ENCODE data around the gene FMNL2.

Gene FMNL2

DNA sequence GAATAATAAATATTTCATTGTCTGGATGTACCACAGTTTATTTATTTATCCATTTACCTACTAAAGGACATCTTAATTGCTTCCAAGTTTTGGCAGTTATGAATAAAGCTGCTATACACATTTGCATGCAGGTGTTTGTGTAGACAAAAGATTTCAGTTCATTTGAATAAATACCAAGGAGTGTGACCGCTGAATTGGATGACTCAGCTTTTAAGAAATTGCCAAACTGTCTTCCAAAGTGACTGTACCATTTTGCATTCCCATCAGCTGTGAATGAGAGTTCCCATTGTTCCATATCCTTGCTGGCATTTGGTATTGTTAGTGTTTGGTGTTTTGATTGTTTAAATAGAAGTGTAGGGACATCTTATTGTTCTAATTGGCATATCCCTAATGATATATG lies 36.2 kb upstream of the FMNL2 start:
- no peak for DNase-seq

DNA sequence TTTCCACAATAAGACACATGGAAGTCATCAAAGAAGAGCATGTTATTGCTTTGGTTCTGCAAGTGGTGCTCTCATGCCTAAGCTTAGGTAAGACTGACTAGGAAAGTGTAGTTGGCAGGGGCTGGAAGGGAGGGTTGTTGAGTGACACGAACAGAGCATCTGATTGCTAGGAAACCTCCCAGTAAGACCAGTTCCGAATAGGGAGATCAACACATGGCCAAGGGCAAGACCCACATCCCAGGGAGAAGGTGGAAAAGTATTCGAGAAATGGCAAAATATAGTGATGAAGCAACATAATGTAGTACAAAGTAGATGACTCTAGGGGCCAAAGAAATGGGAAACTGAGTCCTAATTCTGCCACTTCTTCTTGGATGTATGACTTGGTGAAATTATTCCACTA lies 33.8 kb upstream of the FMNL2 start:
- Histone ChIP-seq H3K4me1 (ENCODE audit: low read length) (no peaks in the 10 kb centered on the region), H3K27me3 (replicated peaks; ENCODE audit: insufficient read depth, low read length) (no peaks in the 10 kb centered on the region), H3K9me2 (replicated peaks; ENCODE audit: insufficient read depth, low read length) (no peaks in the 10 kb centered on the region), H3K4me3 (ENCODE audit: low read length) (no peak overlapping the region), H3F3A (ENCODE audit: insufficient read depth, low read length) (no peaks in the 10 kb centered on the region), H3K9me3 (replicated peaks; ENCODE audit: insufficient read depth, low read length) (no peaks in the 10 kb centered on the region), H3K9ac (ENCODE audit: low read length) (no peak overlapping the region), H4K20me1 (ENCODE audit: insufficient read depth, low read length) (no peaks in the 10 kb centered on the region), H3K4me2 (ENCODE audit: low read depth, low read length) (no peak overlapping the region), H2AFZ (ENCODE audit: low read length) (no peak overlapping the region), H3K27ac (ENCODE audit: low read length) (no peak overlapping the region), H3K79me2 (ENCODE audit: low read length) (no peaks in the 10 kb centered on the region), H3K36me3 (replicated peaks; ENCODE audit: insufficient read depth, low read length) (no peaks in the 10 kb centered on the region)
- no peak for DNase-seq
- TF ChIP-seq, protein P1, sequence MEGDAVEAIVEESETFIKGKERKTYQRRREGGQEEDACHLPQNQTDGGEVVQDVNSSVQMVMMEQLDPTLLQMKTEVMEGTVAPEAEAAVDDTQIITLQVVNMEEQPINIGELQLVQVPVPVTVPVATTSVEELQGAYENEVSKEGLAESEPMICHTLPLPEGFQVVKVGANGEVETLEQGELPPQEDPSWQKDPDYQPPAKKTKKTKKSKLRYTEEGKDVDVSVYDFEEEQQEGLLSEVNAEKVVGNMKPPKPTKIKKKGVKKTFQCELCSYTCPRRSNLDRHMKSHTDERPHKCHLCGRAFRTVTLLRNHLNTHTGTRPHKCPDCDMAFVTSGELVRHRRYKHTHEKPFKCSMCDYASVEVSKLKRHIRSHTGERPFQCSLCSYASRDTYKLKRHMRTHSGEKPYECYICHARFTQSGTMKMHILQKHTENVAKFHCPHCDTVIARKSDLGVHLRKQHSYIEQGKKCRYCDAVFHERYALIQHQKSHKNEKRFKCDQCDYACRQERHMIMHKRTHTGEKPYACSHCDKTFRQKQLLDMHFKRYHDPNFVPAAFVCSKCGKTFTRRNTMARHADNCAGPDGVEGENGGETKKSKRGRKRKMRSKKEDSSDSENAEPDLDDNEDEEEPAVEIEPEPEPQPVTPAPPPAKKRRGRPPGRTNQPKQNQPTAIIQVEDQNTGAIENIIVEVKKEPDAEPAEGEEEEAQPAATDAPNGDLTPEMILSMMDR (IDR thresholded peaks at IDR 0.05; ENCODE audit: low read length), result no peak
- TF ChIP-seq EZH2phosphoT487 (IDR thresholded peaks at IDR 0.05; ENCODE audit: low read length), result no peak
- no peak for TF ChIP-seq EZH2 (optimal IDR thresholded peaks at IDR 0.05; ENCODE audit: low read depth, low read length)

More for the DNA sequence above, 36.2 kb upstream of the FMNL2 start:
- TF ChIP-seq EZH2 (optimal IDR thresholded peaks at IDR 0.05; ENCODE audit: low read depth, low read length) (no peak), EZH2phosphoT487 (IDR thresholded peaks at IDR 0.05; ENCODE audit: low read length) (no peak)
- TF ChIP-seq, protein P1 (IDR thresholded peaks at IDR 0.05; ENCODE audit: low read length), result no peak
- H3K9ac ChIP-seq (ENCODE audit: low read length), result no peak overlapping the region
- no peaks in the 10 kb centered on the region for H4K20me1 ChIP-seq (ENCODE audit: insufficient read depth, low read length)
- no peaks in the 10 kb centered on the region for H3K4me1 ChIP-seq (ENCODE audit: low read length)
- H2AFZ ChIP-seq (ENCODE audit: low read length), result no peak overlapping the region
- no peaks in the 10 kb centered on the region for H3K9me3 ChIP-seq (replicated peaks; ENCODE audit: insufficient read depth, low read length)
- H3K4me2 ChIP-seq (ENCODE audit: low read depth, low read length), result no peak overlapping the region
- H3K79me2 ChIP-seq (ENCODE audit: low read length), result no peaks in the 10 kb centered on the region
- no peak overlapping the region for H3K4me3 ChIP-seq (ENCODE audit: low read length)
- H3K27me3 ChIP-seq (replicated peaks; ENCODE audit: insufficient read depth, low read length), result no peaks in the 10 kb centered on the region
- H3K27ac ChIP-seq (ENCODE audit: low read length), result no peak overlapping the region
- no peaks in the 10 kb centered on the region for H3K36me3 ChIP-seq (replicated peaks; ENCODE audit: insufficient read depth, low read length)
- no peaks in the 10 kb centered on the region for H3F3A ChIP-seq (ENCODE audit: insufficient read depth, low read length)
- no peaks in the 10 kb centered on the region for H3K9me2 ChIP-seq (replicated peaks; ENCODE audit: insufficient read depth, low read length)

DNA sequence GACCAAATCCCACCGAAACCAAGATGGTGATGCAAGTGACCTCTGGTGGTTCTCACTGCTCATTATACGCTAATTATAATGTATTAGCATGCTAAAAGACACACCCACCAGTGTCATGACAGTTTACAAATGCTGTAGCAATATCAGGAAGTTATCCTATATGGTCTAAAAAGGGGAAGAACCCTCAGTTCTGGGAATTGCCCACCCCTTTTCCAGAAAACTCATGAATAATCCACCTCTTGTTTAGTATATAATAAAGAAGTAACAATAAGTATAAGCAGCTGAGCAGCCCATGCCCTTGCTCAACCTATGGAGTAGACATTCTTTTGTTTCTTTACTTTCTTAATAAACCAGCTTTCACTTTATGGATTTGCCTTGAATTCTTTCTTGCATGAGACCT lies 31.0 kb upstream of the FMNL2 start:
- Histone ChIP-seq H3K36me3 (replicated peaks; ENCODE audit: insufficient read depth, low read length) (no peaks in the 10 kb centered on the region), H3K9ac (ENCODE audit: low read length) (no peak overlapping the region), H3F3A (ENCODE audit: insufficient read depth, low read length) (no peaks in the 10 kb centered on the region), H3K4me1 (ENCODE audit: low read length) (no peaks in the 10 kb centered on the region), H3K4me3 (ENCODE audit: low read length) (no peak overlapping the region), H4K20me1 (ENCODE audit: insufficient read depth, low read length) (no peaks in the 10 kb centered on the region), H3K79me2 (ENCODE audit: low read length) (no peaks in the 10 kb centered on the region), H3K27ac (ENCODE audit: low read length) (no peak overlapping the region), H3K27me3 (replicated peaks; ENCODE audit: insufficient read depth, low read length) (no peaks in the 10 kb centered on the region), H3K9me2 (replicated peaks; ENCODE audit: insufficient read depth, low read length) (no peaks in the 10 kb centered on the region), H2AFZ (ENCODE audit: low read length) (no peak overlapping the region), H3K4me2 (ENCODE audit: low read depth, low read length) (no peak overlapping the region), H3K9me3 (replicated peaks; ENCODE audit: insufficient read depth, low read length) (no peaks in the 10 kb centered on the region)
- no peak for DNase-seq
- no peak for TF ChIP-seq EZH2 (optimal IDR thresholded peaks at IDR 0.05; ENCODE audit: low read depth, low read length)
- TF ChIP-seq, protein P1 (IDR thresholded peaks at IDR 0.05; ENCODE audit: low read length), result no peak
- TF ChIP-seq EZH2phosphoT487 (IDR thresholded peaks at IDR 0.05; ENCODE audit: low read length), result no peak

Measured in MM.1S (cell line).